ENCODE data around the gene ITFG1. TPM values are rescaled to one million over a fixed set of nuclear protein-coding genes. Genes with fewer than 3 reads are reported as not detected.

ITFG1 gene
- total RNA-seq, 4 donors from 2014 or later, result 31.7 to 66.0 (median 38.1) TPM

DNA sequence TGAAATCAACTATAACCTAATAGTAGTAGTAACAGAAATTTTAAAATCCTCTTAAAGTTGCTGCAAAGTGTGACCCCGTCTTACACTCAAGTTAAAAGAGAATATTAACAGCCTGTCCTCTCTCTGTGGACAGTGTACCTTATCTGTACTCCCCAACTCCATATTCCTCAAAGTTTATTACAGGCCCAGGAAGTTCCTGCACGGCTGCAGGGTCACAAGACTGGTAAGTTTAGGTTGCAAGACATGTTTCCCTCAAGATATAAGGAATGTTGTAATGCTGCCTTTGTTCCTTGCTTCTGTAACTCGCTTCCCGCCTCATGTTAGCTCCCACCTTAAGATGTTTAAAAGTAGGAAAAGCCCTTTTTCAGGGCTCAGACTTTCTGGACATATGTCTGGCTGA lies 72.2 kb downstream of the ITFG1 start:
- WGBS, 2 donors, result 86 to 90% methylated on average over 4 of the region's 4 CpGs
- no peak overlapping the region for H3K4me3 ChIP-seq (ENCODE audit: low read depth, poor library complexity, severe bottlenecking)
- intact Hi-C loops (cut with DNase I; ENCODE audit: low total_unique reads), result no loop called here
- no peak for DNase-seq (ENCODE audit: low spot score in 2 of 2)
- TF ChIP-seq, protein P1, sequence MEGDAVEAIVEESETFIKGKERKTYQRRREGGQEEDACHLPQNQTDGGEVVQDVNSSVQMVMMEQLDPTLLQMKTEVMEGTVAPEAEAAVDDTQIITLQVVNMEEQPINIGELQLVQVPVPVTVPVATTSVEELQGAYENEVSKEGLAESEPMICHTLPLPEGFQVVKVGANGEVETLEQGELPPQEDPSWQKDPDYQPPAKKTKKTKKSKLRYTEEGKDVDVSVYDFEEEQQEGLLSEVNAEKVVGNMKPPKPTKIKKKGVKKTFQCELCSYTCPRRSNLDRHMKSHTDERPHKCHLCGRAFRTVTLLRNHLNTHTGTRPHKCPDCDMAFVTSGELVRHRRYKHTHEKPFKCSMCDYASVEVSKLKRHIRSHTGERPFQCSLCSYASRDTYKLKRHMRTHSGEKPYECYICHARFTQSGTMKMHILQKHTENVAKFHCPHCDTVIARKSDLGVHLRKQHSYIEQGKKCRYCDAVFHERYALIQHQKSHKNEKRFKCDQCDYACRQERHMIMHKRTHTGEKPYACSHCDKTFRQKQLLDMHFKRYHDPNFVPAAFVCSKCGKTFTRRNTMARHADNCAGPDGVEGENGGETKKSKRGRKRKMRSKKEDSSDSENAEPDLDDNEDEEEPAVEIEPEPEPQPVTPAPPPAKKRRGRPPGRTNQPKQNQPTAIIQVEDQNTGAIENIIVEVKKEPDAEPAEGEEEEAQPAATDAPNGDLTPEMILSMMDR (IDR thresholded peaks at IDR 0.05), result no peak
- no peak for TF ChIP-seq POLR2A (IDR thresholded peaks at IDR 0.05)

DNA sequence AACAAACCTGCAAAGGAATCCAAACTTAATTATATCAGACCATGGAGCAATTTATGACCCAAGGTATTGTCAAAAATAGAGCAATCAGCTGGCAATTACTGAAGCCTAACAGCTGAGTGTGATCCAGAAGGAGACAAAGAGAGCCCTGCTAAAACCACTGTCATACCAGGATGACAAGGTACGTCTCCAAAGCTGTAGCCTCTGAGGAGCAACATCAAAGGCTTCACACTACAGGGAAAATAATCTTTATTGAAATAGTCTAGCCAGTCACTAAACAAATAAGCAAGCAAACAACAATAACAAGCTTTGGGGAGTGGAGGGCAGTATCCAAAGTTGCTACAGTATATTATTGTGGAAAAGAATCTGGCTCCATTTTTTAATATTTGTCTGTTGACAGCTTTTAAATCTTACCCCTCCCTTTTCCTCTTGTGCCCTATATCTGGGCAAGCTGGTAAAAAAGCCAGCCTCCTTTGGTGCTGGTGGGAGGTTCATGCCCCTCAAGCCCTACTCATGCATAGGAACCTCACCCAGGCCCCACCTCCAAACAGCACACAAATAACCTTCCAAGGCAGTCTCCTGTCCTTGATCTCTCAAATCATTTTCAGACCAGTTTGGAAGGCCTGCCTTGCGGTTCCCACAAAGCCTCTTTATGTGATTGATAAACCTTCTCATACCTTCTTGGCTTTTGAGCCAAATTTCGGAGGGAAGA lies 73.7 kb downstream of the ITFG1 start:
- intact Hi-C loops (cut with DNase I; ENCODE audit: low total_unique reads), result no loop called here
- no peak for TF ChIP-seq POLR2A (IDR thresholded peaks at IDR 0.05)
- TF ChIP-seq, protein P1 (IDR thresholded peaks at IDR 0.05), result no peak
- no peak overlapping the region for H3K4me3 ChIP-seq (ENCODE audit: low read depth, poor library complexity, severe bottlenecking)
- DNase-seq (ENCODE audit: low spot score in 2 of 2), result no peak
- WGBS, 2 donors, result 88 to 93% methylated on average over 3 of the region's 3 CpGs

DNA sequence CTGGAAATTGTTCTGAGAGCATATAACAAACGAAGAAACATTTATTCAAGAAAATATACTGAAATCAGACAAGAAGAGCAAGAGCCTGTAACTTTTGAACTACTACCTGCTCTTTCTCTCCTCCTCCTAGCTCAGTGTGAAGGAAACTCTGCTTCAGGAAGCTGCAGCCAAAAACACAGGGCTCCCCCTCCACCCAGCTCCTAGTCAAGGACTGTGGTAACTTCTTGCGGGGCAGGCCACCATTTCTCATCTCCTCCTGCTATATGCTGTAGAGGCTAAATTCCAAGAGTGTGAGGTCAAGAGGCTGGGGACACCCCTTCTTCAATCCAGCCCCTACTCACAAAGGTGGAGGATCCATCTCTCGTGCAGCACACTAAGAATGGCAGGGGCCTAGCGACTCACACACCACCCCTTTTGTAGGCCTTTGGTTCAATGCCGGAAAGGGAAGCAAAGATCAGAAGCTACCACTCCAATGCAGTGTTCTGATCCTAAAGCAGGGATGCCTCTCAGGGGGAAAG lies 74.6 kb downstream of the ITFG1 start:
- no peak for DNase-seq (ENCODE audit: low spot score in 2 of 2)
- intact Hi-C loops (cut with DNase I; ENCODE audit: low total_unique reads), result no loop called here
- H3K4me3 ChIP-seq (ENCODE audit: low read depth, poor library complexity, severe bottlenecking), result no peak overlapping the region
- TF ChIP-seq, protein P1 (IDR thresholded peaks at IDR 0.05), result no peak
- no peak for TF ChIP-seq POLR2A (IDR thresholded peaks at IDR 0.05)
- 89 to 94% methylated on average over 5 of the region's 5 CpGs for WGBS, 2 donors

DNA sequence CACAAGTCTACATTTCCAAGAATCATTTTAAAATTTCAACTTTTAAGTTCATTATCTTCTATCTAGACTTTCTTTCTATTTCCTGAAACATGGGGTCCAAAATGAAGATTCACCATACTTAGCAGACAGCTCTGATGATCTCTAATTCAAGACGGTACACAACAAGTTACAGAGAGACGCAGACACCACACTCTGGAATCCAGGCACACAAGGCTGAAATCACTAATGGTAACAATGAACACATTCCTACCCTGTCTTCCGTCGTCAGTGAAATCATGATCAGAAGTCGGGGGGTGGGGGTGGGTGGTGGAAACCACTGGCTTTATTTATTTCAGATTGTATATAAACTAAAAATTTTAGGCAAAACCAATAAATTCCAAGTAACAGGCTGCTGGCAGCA lies 78.5 kb downstream of the ITFG1 start:
- H3K4me3 ChIP-seq (ENCODE audit: low read depth, poor library complexity, severe bottlenecking), result no peak overlapping the region
- intact Hi-C loops (cut with DNase I; ENCODE audit: low total_unique reads), result no loop called here

DNA sequence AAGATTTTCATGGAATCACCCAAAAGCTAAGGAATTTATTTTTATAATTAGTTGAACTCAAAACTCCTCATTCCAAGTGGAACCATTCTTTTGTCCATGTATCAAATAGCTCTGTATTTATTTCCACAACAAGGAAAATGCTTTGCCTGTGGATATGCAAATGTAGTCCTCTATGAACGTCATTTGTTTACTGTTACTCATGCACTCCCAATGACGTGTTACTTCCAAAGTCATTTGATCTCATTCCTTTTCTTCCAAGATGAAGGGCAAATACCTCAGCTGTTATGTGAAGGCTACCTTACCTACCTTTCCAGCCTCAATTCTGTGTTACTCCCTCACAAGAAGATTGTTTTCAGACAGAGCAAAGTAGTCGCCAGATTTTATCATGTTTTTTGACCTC lies 83.7 kb downstream of the ITFG1 start:
- H3K4me3 ChIP-seq (ENCODE audit: low read depth, poor library complexity, severe bottlenecking), result no peak overlapping the region
- no peak for DNase-seq (ENCODE audit: low spot score in 2 of 2)
- TF ChIP-seq POLR2A (IDR thresholded peaks at IDR 0.05), result no peak
- TF ChIP-seq, protein P1 (IDR thresholded peaks at IDR 0.05), result no peak
- WGBS, 2 donors, result 69 to 70% methylated on average over 3 of the region's 3 CpGs
- intact Hi-C loops (cut with DNase I; ENCODE audit: low total_unique reads), result no loop called here

More for the DNA sequence above, 78.5 kb downstream of the ITFG1 start:
- DNase-seq (ENCODE audit: low spot score in 2 of 2), result no peak
- TF ChIP-seq, protein P1 (IDR thresholded peaks at IDR 0.05), result no peak
- no peak for TF ChIP-seq POLR2A (IDR thresholded peaks at IDR 0.05)
- 84 to 91% methylated on average over 5 of the region's 5 CpGs for WGBS, 2 donors

All from lower leg skin (tissue), 4 donors.